Naive thymus-derived CD4-positive, alpha-beta T cell (primary cell): ENCODE results near the gene EIF4B. TPM values are rescaled to one million over a fixed set of nuclear protein-coding genes. Genes with fewer than 3 reads are reported as not detected.
A peak's percentile ranks its signal among the peaks of the same experiment; 100 is the strongest.

ENCODE experiments used
- ATAC-seq: fragments of 150-1000 bp; cut with Tn5 transposase; 2 replicates; pipeline ENCODE4 v1.10.0; 2021; ENCODE audit warnings: mild to moderate bottlenecking, moderate library complexity
- CTCF ChIA-PET: fragments of 350-600 bp; sonication (Branson Sonifier 250); formaldehyde crosslinking; loops from one replicate; lab custom pipeline; 2021; ENCODE audit warnings: antibody characterized with exemption; lab: Charles Lee
- POLR2A ChIA-PET: fragments of 350-600 bp; sonication (Branson Sonifier 250); formaldehyde crosslinking; loops from one replicate; lab custom pipeline; 2021; ENCODE audit warnings: antibody characterized with exemption, inconsistent platforms; lab: Charles Lee
- DNase-seq, 9 donors: peaks; one replicate each; pipeline versions ENCODE4 v3.0.0 to v3.0.0-alpha.2; 2020 to 2022; ENCODE audit warnings: mixed read lengths in 1 of 9
- H3K27ac ChIP-seq: one replicate; pipeline ENCODE4 v1.7.0; 2013; ENCODE audit warnings: mild to moderate bottlenecking, low read depth, low read length, moderate library complexity
- H3K27me3 ChIP-seq, 2 donors: one replicate each; pipeline ENCODE4 v1.7.0; 2013; ENCODE audit warnings: low read length in 2 of 2, mild to moderate bottlenecking in 2 of 2, moderate library complexity in 2 of 2; ENCODE audit not compliant: control insufficient read depth in 2 of 2, insufficient read depth in 2 of 2
- H3K36me3 ChIP-seq, 3 experiments: 1 replicate in 2 of 3; 2 replicates in 1 of 3; pipeline ENCODE4 v1.7.0; 2013; ENCODE audit warnings: low read length in 3 of 3, mild to moderate bottlenecking in 3 of 3, moderate library complexity in 1 of 3; ENCODE audit not compliant: insufficient read depth in 3 of 3, control insufficient read depth in 2 of 3
- H3K4me1 ChIP-seq, 2 donors: one replicate each; pipeline ENCODE4 v1.7.0; 2013; ENCODE audit warnings: low read length in 2 of 2, mild to moderate bottlenecking in 2 of 2, moderate library complexity in 1 of 2; ENCODE audit not compliant: control insufficient read depth in 2 of 2, insufficient read depth in 2 of 2
- H3K4me3 ChIP-seq: 2 replicates; pipeline ENCODE4 v1.7.0; 2013; ENCODE audit warnings: mild to moderate bottlenecking, low read length
- H3K9me3 ChIP-seq, 3 experiments: 1 replicate in 2 of 3; 2 replicates in 1 of 3; pipeline ENCODE4 v1.7.0; 2013; ENCODE audit warnings: low read length in 3 of 3; ENCODE audit not compliant: control insufficient read depth in 2 of 3
- H3K27ac Mint-ChIP-seq, 9 donors: one replicate each; pipeline ENCODE4 v1.8.0; 2020 to 2022; ENCODE audit warnings: mixed read lengths in 9 of 9, mild to moderate bottlenecking in 8 of 9, moderate library complexity in 5 of 9, inconsistent platforms in 2 of 9
- H3K27me3 Mint-ChIP-seq, 5 donors: one replicate each; pipeline ENCODE4 v1.8.0; 2021 to 2022; ENCODE audit warnings: mixed read lengths in 5 of 5, mild to moderate bottlenecking in 1 of 5
- H3K36me3 Mint-ChIP-seq, 5 donors: one replicate each; pipeline ENCODE4 v1.8.0; 2020 to 2022; ENCODE audit warnings: mixed read lengths in 5 of 5, mild to moderate bottlenecking in 3 of 5, inconsistent platforms in 1 of 5
- H3K4me1 Mint-ChIP-seq, 7 donors: one replicate each; pipeline ENCODE4 v1.8.0; 2020 to 2022; ENCODE audit warnings: mixed read lengths in 7 of 7, mild to moderate bottlenecking in 3 of 7, inconsistent platforms in 1 of 7
- H3K4me3 Mint-ChIP-seq, 10 donors: one replicate each; pipeline ENCODE4 v1.8.0; 2020 to 2022; ENCODE audit warnings: mild to moderate bottlenecking in 10 of 10, mixed read lengths in 10 of 10, moderate library complexity in 6 of 10, inconsistent platforms in 2 of 10
- H3K9me3 Mint-ChIP-seq, 11 donors: one replicate each; pipeline ENCODE4 v1.8.0; 2020 to 2022; ENCODE audit warnings: mixed read lengths in 11 of 11, mild to moderate bottlenecking in 4 of 11, inconsistent platforms in 1 of 11, moderate library complexity in 1 of 11
- intact Hi-C, 2 donors: fragments of 100-400 bp; cut with micrococcal nuclease; formaldehyde crosslinking; loops; one replicate each; pipeline ENCODE4 v1.15.1; 2023
- polyA plus RNA-seq, 2 donors: library from polyadenylated mRNA; unstranded; fragments of 300-500 nt; fragmentation: Illumina TruSeq; gene quantifications; one replicate each; pipeline ENCODE4 v1.2.3, GENCODE V29; 2021
- total RNA-seq, 6 experiments: library from RNA in 5 of 6; stranded (reverse) in 5 of 6; gene quantifications; 1 replicate in 5 of 6; 2 replicates in 1 of 6; pipeline ENCODE4 v1.2.3 and lab custom pipeline; 2021 to 2026

Gene EIF4B
- total and polyA plus RNA-seq, 7 experiments from 2014 or later, result 134 to 919 (median 613) TPM

- POLR2A ChIA-PET, result no interaction called here
- intact Hi-C loops, result no loop called here
- Histone ChIP-seq H3K36me3 (no peaks in the 10 kb centered on the region), H3K4me3 (no peak overlapping the region), H3K27ac (no peak overlapping the region), H3K4me1 (no peaks in the 10 kb centered on the region), H3K27me3 (no peaks in the 10 kb centered on the region), H3K9me3 (no peaks in the 10 kb centered on the region)
- CTCF ChIA-PET, result interaction anchor here (2.0 kb wide), 1 partner anchor 85 kb away, joined by 4 read pairs; no protein-coding TSS in a partner anchor
- Mint-ChIP-seq H3K27ac (no peak overlapping the region), H3K36me3 (no peaks in the 10 kb centered on the region), H3K4me1 (no peaks in the 10 kb centered on the region), H3K9me3 (no peaks in the 10 kb centered on the region), H3K4me3 (no peak overlapping the region), H3K27me3 (peaks cover 2 to 15% (median 9%) of the 10 kb centered on the region in 5 donors)
- ATAC-seq (no peak), DNase-seq (no peak)
These were observed 36.3 kb upstream of the EIF4B start for GRCh38 chr12:52969828-52970569.

GRCh38 chr12:52971679-52972329 is 34.5 kb upstream of the EIF4B start:
- Histone ChIP-seq H3K9me3 (no peaks in the 10 kb centered on the region), H3K27me3 (no peaks in the 10 kb centered on the region), H3K4me3 (no peak overlapping the region), H3K27ac (no peak overlapping the region), H3K4me1 (no peaks in the 10 kb centered on the region), H3K36me3 (no peaks in the 10 kb centered on the region)
- ChIA-PET POLR2A (interaction anchor here (0.6 to 0.7 kb wide), 2 partner anchors 9 to 33 kb away, joined by 3 to 5 read pairs; no protein-coding TSS in a partner anchor), CTCF (interaction anchor here (0.9 to 2.0 kb wide), 4 partner anchors 8 to 87 kb away, joined by 3 to 14 read pairs (median 6); no protein-coding TSS in a partner anchor)
- no peak overlapping the region for H3K4me3 Mint-ChIP-seq
- H3K27ac Mint-ChIP-seq, result no peak overlapping the region
- intact Hi-C loops, result no loop called here
- DNase-seq, result no peak
- H3K4me1 Mint-ChIP-seq, result no peaks in the 10 kb centered on the region
- H3K9me3 Mint-ChIP-seq, result no peaks in the 10 kb centered on the region
- ATAC-seq, result no peak
- peaks cover 0 to 22% (median 12%) of the 10 kb centered on the region in 5 donors for H3K27me3 Mint-ChIP-seq
- H3K36me3 Mint-ChIP-seq, result no peaks in the 10 kb centered on the region

GRCh38 chr12:52975204-52975603 is 31.1 kb upstream of the EIF4B start:
- ChIA-PET CTCF (no interaction called here), POLR2A (no interaction called here)
- H3K27ac Mint-ChIP-seq, result no peak overlapping the region
- H3K36me3 Mint-ChIP-seq, result no peaks in the 10 kb centered on the region
- DNase-seq (no peak), ATAC-seq (no peak)
- Histone ChIP-seq H3K36me3 (no peaks in the 10 kb centered on the region), H3K27me3 (no peaks in the 10 kb centered on the region), H3K4me1 (no peaks in the 10 kb centered on the region), H3K9me3 (no peaks in the 10 kb centered on the region), H3K4me3 (no peak overlapping the region), H3K27ac (no peak overlapping the region)
- H3K27me3 Mint-ChIP-seq, result peaks cover 14 to 43% (median 19%) of the 10 kb centered on the region in 5 donors
- no peaks in the 10 kb centered on the region for H3K9me3 Mint-ChIP-seq
- H3K4me1 Mint-ChIP-seq, result peaks cover 0 to 1% (median 0%) of the 10 kb centered on the region in 7 donors
- no peak overlapping the region for H3K4me3 Mint-ChIP-seq
- intact Hi-C loops, result no loop called here

GRCh38 chr12:52975820-52976573 is 30.3 kb upstream of the EIF4B start:
- Histone ChIP-seq H3K27ac (no peak overlapping the region), H3K27me3 (no peaks in the 10 kb centered on the region), H3K4me3 (no peak overlapping the region), H3K4me1 (no peaks in the 10 kb centered on the region), H3K36me3 (no peaks in the 10 kb centered on the region), H3K9me3 (no peaks in the 10 kb centered on the region)
- H3K9me3 Mint-ChIP-seq, result no peaks in the 10 kb centered on the region
- CTCF ChIA-PET, result no interaction called here
- DNase-seq (no peak), ATAC-seq (no peak)
- H3K36me3 Mint-ChIP-seq, result no peaks in the 10 kb centered on the region
- H3K27me3 Mint-ChIP-seq, result peaks cover 21 to 50% (median 26%) of the 10 kb centered on the region in 5 donors
- intact Hi-C loops, result no loop called here
- POLR2A ChIA-PET, result no interaction called here
- H3K4me1 Mint-ChIP-seq, result peaks cover 0 to 4% (median 0%) of the 10 kb centered on the region in 7 donors
- no peak overlapping the region for H3K4me3 Mint-ChIP-seq
- H3K27ac Mint-ChIP-seq, result peak overlapping the region in 1 of 9 donors; percentile 27

- DNase-seq (no peak), ATAC-seq (no peak)
- Histone ChIP-seq H3K27me3 (no peaks in the 10 kb centered on the region), H3K27ac (no peak overlapping the region), H3K4me1 (no peaks in the 10 kb centered on the region), H3K9me3 (no peaks in the 10 kb centered on the region), H3K4me3 (no peak overlapping the region), H3K36me3 (no peaks in the 10 kb centered on the region)
- Mint-ChIP-seq H3K9me3 (no peaks in the 10 kb centered on the region), H3K27ac (peak overlapping the region in 2 of 9 donors; percentile 9 to 27), H3K4me3 (no peak overlapping the region), H3K27me3 (peaks cover 23 to 50% (median 26%) of the 10 kb centered on the region in 5 donors), H3K36me3 (no peaks in the 10 kb centered on the region), H3K4me1 (peaks cover 0 to 7% (median 0%) of the 10 kb centered on the region in 7 donors)
- CTCF ChIA-PET, result interaction anchor here (11.4 kb wide), 1 partner anchor 96 kb away, joined by 297 read pairs; no protein-coding TSS in a partner anchor
- intact Hi-C loops, result no loop called here
- POLR2A ChIA-PET, result no interaction called here
These were observed 29.6 kb upstream of the EIF4B start for GRCh38 chr12:52976574-52977071.

GRCh38 chr12:52977170-52977569 is 29.1 kb upstream of the EIF4B start:
- Mint-ChIP-seq H3K36me3 (no peaks in the 10 kb centered on the region), H3K4me1 (peaks cover 0 to 7% (median 0%) of the 10 kb centered on the region in 7 donors), H3K27me3 (peaks cover 23 to 50% (median 26%) of the 10 kb centered on the region in 5 donors), H3K27ac (peak overlapping the region in 1 of 9 donors; percentile 15), H3K9me3 (no peaks in the 10 kb centered on the region), H3K4me3 (no peak overlapping the region)
- POLR2A ChIA-PET, result no interaction called here
- no peaks in the 10 kb centered on the region for H3K4me1 ChIP-seq
- H3K36me3 ChIP-seq, result no peaks in the 10 kb centered on the region
- ATAC-seq (no peak), DNase-seq (no peak)
- no peak overlapping the region for H3K27ac ChIP-seq
- H3K27me3 ChIP-seq, result no peaks in the 10 kb centered on the region
- no peak overlapping the region for H3K4me3 ChIP-seq
- intact Hi-C loops, result no loop called here
- H3K9me3 ChIP-seq, result no peaks in the 10 kb centered on the region
- CTCF ChIA-PET, result interaction anchor here (0.9 to 11.4 kb wide), 2 partner anchors 10 to 97 kb away, joined by 4 to 297 read pairs; no protein-coding TSS in a partner anchor
